Suppressor macrophage (primary cell): ENCODE measurements around the gene CTSH.

Experiments
- DNase-seq, 4 experiments: peaks; one replicate each; pipeline ENCODE4 v3.0.0-alpha.2; 2020 to 2022
- total RNA-seq, 17 experiments: gene quantifications; one replicate each; lab custom pipeline; 2026; ENCODE audit warnings: mixed read lengths in 6 of 17, inconsistent platforms in 3 of 17; lab: John Stamatoyannopoulos, UW

CTSH gene
- total RNA-seq, result 217 to 654 (median 438) reads per million in 17 experiments

- DNase-seq, result peak; percentile 78 to 94 (median 86)
Observed at GRCh38 chr15:78944669-78945407, at the start of gene CTSH. Gene CTSH, minus strand, starts transcription at chr15:78945046. Its CDS starts 65 bp downstream, at chr15:78944981.

GRCh38 chr15:78993931-78994530 is 49.2 kb upstream of the CTSH start:
- DNase-seq, result peak in 3 of 4 experiments; percentile 23 to 29 (median 23)

GRCh38 chr15:78993257-78993930 is 48.5 kb upstream of the CTSH start:
- no peak for DNase-seq

- peak; percentile 66 to 80 (median 73) for DNase-seq
Observed at GRCh38 chr15:78992416-78993256, 47.8 kb upstream of the CTSH start.

GRCh38 chr15:78991879-78992278 is 47.0 kb upstream of the CTSH start:
- DNase-seq, result no peak

GRCh38 chr15:78991476-78991875 is 46.6 kb upstream of the CTSH start:
- no peak for DNase-seq

- DNase-seq, result no peak
Observed at GRCh38 chr15:78990278-78990677, 45.4 kb upstream of the CTSH start.

GRCh38 chr15:78989701-78990240 is 44.9 kb upstream of the CTSH start:
- DNase-seq, result no peak

GRCh38 chr15:78988361-78988911 is 43.6 kb upstream of the CTSH start:
- peak; percentile 96 to 99 (median 97) for DNase-seq

GRCh38 chr15:78987556-78988360 is 42.9 kb upstream of the CTSH start:
- no peak for DNase-seq

- DNase-seq, result peak in 3 of 4 experiments; percentile 35 to 63 (median 46)
Observed at GRCh38 chr15:78985859-78986475, 41.1 kb upstream of the CTSH start.

- DNase-seq, result no peak
Observed at GRCh38 chr15:78984041-78984440, 39.2 kb upstream of the CTSH start.

GRCh38 chr15:78983146-78983918 is 38.5 kb upstream of the CTSH start:
- peak; percentile 68 to 83 (median 78) for DNase-seq

GRCh38 chr15:78982736-78983135 is 37.9 kb upstream of the CTSH start:
- DNase-seq, result peak; percentile 43 to 72 (median 58)

GRCh38 chr15:78981532-78982313 is 36.9 kb upstream of the CTSH start:
- no peak for DNase-seq

GRCh38 chr15:78979456-78980320 is 34.8 kb upstream of the CTSH start:
- DNase-seq, result peak; percentile 24 to 55 (median 53)

GRCh38 chr15:78978601-78979179 is 33.8 kb upstream of the CTSH start:
- DNase-seq, result no peak
